ENCODE data around the gene CATSPER4. TPM values are rescaled to one million over a fixed set of nuclear protein-coding genes. Genes with fewer than 3 reads are reported as not detected.

The CATSPER4 gene
- total and polyA plus RNA-seq, 2 of the 13 experiments (the other 11 are each of a cell fraction or from before 2014, with no cell fraction given), result not detected

DNA sequence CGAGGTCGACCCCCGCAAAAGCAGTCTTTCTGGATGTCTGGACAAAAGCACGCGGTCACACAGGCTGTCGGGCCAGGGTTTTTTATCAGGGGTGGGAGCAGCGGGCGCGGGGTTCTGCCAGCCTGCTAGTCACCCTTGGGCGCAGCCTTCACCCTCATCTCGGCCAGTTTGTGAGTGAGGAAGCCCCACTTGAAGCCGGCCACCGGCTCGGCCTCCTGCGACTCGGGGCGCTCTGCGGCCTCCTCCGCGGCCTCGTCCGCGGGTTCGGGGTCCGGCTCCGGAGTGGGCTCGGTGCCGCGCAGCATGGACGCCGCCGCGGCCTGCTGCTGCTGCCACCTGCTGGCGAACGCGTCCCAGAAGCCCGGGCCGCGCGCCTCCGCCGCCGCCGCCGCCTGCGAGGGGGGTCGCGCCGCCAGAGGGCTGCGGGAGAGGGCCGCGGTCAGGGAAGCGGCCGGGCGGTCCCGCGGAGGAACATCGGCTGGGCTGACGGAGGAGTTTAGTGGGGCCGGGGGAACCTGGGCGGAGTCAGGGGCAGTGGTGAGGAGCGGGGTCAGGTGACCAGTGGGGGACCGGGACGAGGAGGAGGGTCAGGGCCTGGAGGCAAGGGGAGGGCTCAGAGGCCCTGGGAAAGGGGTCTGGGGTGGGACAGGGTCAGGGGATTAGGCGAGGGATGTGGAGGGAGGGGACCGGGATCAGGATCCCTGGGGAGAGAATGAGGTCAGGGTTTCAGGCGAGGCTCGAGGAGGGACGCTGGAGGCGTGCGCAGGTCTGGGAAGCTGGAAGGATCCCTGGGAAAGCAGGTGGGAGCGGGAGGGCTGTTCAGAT is 26.2 kb upstream of the CATSPER4 start (continued):
- TF ChIP-seq, protein P1, sequence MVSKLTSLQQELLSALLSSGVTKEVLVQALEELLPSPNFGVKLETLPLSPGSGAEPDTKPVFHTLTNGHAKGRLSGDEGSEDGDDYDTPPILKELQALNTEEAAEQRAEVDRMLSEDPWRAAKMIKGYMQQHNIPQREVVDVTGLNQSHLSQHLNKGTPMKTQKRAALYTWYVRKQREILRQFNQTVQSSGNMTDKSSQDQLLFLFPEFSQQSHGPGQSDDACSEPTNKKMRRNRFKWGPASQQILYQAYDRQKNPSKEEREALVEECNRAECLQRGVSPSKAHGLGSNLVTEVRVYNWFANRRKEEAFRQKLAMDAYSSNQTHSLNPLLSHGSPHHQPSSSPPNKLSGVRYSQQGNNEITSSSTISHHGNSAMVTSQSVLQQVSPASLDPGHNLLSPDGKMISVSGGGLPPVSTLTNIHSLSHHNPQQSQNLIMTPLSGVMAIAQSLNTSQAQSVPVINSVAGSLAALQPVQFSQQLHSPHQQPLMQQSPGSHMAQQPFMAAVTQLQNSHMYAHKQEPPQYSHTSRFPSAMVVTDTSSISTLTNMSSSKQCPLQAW (CRISPR knock-in tag; IDR thresholded peaks at IDR 0.05), result no peak
- TF ChIP-seq SNAPC2 (CRISPR knock-in tag; IDR thresholded peaks at IDR 0.05), result no peak
- TF ChIP-seq CAMTA2 (CRISPR knock-in tag; IDR thresholded peaks at IDR 0.05; ENCODE audit: borderline replicate concordance), result no peak
- TF ChIP-seq, protein P2, sequence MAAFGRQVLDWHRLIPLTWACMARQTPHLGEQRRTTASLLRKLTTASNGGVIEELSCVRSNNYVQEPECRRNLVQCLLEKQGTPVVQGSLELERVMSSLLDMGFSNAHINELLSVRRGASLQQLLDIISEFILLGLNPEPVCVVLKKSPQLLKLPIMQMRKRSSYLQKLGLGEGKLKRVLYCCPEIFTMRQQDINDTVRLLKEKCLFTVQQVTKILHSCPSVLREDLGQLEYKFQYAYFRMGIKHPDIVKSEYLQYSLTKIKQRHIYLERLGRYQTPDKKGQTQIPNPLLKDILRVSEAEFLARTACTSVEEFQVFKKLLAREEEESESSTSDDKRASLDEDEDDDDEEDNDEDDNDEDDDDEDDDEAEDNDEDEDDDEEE (CRISPR knock-in tag; IDR thresholded peaks at IDR 0.05), result no peak
- TF ChIP-seq NCOA5 (CRISPR knock-in tag; IDR thresholded peaks at IDR 0.05), result no peak
- TF ChIP-seq, protein P3, sequence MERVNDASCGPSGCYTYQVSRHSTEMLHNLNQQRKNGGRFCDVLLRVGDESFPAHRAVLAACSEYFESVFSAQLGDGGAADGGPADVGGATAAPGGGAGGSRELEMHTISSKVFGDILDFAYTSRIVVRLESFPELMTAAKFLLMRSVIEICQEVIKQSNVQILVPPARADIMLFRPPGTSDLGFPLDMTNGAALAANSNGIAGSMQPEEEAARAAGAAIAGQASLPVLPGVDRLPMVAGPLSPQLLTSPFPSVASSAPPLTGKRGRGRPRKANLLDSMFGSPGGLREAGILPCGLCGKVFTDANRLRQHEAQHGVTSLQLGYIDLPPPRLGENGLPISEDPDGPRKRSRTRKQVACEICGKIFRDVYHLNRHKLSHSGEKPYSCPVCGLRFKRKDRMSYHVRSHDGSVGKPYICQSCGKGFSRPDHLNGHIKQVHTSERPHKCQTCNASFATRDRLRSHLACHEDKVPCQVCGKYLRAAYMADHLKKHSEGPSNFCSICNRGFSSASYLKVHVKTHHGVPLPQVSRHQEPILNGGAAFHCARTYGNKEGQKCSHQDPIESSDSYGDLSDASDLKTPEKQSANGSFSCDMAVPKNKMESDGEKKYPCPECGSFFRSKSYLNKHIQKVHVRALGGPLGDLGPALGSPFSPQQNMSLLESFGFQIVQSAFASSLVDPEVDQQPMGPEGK (CRISPR knock-in tag; IDR thresholded peaks at IDR 0.05), result no peak
- TF ChIP-seq ZNF501 (CRISPR knock-in tag; IDR thresholded peaks at IDR 0.05), result peak; percentile 16; the same call in 1 of the 2 replicates
- TF ChIP-seq ZNF335 (CRISPR knock-in tag; IDR thresholded peaks at IDR 0.05), result no peak
- TF ChIP-seq JUNB (CRISPR knock-in tag; IDR thresholded peaks at IDR 0.05; ENCODE audit: borderline replicate concordance), result no peak
- TF ChIP-seq, protein P4, sequence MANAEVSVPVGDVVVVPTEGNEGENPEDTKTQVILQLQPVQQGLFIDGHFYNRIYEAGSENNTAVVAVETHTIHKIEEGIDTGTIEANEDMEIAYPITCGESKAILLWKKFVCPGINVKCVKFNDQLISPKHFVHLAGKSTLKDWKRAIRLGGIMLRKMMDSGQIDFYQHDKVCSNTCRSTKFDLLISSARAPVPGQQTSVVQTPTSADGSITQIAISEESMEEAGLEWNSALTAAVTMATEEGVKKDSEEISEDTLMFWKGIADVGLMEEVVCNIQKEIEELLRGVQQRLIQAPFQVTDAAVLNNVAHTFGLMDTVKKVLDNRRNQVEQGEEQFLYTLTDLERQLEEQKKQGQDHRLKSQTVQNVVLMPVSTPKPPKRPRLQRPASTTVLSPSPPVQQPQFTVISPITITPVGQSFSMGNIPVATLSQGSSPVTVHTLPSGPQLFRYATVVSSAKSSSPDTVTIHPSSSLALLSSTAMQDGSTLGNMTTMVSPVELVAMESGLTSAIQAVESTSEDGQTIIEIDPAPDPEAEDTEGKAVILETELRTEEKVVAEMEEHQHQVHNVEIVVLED (CRISPR knock-in tag; IDR thresholded peaks at IDR 0.05; ENCODE audit: borderline replicate concordance), result no peak
- TF ChIP-seq, protein P5, sequence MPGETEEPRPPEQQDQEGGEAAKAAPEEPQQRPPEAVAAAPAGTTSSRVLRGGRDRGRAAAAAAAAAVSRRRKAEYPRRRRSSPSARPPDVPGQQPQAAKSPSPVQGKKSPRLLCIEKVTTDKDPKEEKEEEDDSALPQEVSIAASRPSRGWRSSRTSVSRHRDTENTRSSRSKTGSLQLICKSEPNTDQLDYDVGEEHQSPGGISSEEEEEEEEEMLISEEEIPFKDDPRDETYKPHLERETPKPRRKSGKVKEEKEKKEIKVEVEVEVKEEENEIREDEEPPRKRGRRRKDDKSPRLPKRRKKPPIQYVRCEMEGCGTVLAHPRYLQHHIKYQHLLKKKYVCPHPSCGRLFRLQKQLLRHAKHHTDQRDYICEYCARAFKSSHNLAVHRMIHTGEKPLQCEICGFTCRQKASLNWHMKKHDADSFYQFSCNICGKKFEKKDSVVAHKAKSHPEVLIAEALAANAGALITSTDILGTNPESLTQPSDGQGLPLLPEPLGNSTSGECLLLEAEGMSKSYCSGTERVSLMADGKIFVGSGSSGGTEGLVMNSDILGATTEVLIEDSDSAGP (CRISPR knock-in tag; IDR thresholded peaks at IDR 0.05; ENCODE audit: borderline replicate concordance), result peak; percentile 40; the same call in 1 of the 2 replicates
- no peak for TF ChIP-seq ZNF546 (CRISPR knock-in tag; conservative IDR thresholded peaks at IDR 0.05)
- TF ChIP-seq HCFC1 (IDR thresholded peaks at IDR 0.05; ENCODE audit: low read depth, low read length), result no peak
- no peak for TF ChIP-seq DNMT1 (CRISPR knock-in tag; IDR thresholded peaks at IDR 0.05)
- TF ChIP-seq SRY (CRISPR knock-in tag; IDR thresholded peaks at IDR 0.05), result peak; percentile 58; the same call in 1 of the 2 replicates
- TF ChIP-seq ZNF382 (CRISPR knock-in tag; IDR thresholded peaks at IDR 0.05; ENCODE audit: borderline replicate concordance), result no peak
- no peak for TF ChIP-seq ZNF101 (CRISPR knock-in tag; IDR thresholded peaks at IDR 0.05; ENCODE audit: borderline replicate concordance, low read depth)
- TF ChIP-seq CEBPB (IDR thresholded peaks at IDR 0.05; ENCODE audit: borderline replicate concordance, low read depth, low read length), result no peak
- TF ChIP-seq, protein P6, sequence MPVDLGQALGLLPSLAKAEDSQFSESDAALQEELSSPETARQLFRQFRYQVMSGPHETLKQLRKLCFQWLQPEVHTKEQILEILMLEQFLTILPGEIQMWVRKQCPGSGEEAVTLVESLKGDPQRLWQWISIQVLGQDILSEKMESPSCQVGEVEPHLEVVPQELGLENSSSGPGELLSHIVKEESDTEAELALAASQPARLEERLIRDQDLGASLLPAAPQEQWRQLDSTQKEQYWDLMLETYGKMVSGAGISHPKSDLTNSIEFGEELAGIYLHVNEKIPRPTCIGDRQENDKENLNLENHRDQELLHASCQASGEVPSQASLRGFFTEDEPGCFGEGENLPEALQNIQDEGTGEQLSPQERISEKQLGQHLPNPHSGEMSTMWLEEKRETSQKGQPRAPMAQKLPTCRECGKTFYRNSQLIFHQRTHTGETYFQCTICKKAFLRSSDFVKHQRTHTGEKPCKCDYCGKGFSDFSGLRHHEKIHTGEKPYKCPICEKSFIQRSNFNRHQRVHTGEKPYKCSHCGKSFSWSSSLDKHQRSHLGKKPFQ (CRISPR knock-in tag; IDR thresholded peaks at IDR 0.05; ENCODE audit: insufficient replicate concordance), result no peak
